ENCODE results near the gene MYL12B.
"Not testable (repeated sequence)": the region's sequence is repeated elsewhere in the genome, so short reads cannot be mapped to it uniquely, and the experiment has no call there.

The MYL12B gene

DNA sequence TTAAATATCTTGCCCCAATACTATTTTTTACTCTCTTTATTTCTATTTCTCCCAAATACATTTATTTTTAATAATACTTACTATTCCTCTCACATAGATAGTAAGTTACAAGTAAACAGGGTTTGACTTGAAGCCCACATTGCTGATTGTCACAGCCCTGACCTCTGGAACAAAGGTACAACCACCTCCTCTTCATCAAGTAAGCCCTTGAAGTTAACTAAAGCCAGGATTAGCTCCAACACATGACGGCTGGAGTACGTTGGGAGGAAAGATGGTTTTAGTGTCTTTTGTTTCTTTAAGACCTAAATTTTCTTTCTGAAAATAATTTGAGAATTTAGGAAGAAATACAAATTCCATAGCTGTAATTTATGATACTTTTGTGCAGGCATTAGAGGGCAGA lies 43.1 kb upstream of the MYL12B start:
- no peak for TF ChIP-seq CTCF (IDR thresholded peaks at IDR 0.05; ENCODE audit: insufficient read depth, missing control alignments)
- FAIRE-seq: no peak

DNA sequence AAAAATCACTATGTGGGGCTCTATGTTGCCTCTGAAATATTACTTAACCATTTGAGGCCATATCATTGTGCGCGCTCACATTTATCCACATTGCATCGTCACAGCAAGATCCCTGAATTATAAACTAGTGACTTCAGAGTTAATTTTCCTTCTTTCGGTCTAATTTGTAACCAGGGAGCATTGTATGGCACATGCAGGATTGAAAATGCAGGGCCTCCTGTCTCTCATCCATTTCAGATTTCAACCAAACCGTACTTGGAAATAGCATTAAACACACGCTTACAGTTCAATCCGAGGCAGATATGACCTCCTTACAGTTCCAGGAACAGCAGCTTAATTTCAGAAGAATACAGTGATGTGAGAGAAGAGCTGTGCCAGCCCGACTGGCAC lies 42.7 kb upstream of the MYL12B start:
- DNase-seq (ENCODE audit: insufficient read length, low spot score) (no peak), FAIRE-seq (no peak)
- no peak for TF ChIP-seq CTCF (IDR thresholded peaks at IDR 0.05; ENCODE audit: insufficient read depth, missing control alignments)

More for the DNA sequence above, 43.1 kb upstream of the MYL12B start:
- no peak for DNase-seq (ENCODE audit: insufficient read length, low spot score)

- no peak for DNase-seq (ENCODE audit: insufficient read length, low spot score)
- no peak for TF ChIP-seq CTCF (IDR thresholded peaks at IDR 0.05; ENCODE audit: insufficient read depth, missing control alignments)
- FAIRE-seq: no peak
Measured at GRCh38 chr18:3219631-3220335, 42.1 kb upstream of the MYL12B start, which contains the start of gene MYOM1. Gene MYOM1 (minus strand): TSS chr18:3219968. CDS start chr18:3215223, 4,745 bp downstream.

DNA sequence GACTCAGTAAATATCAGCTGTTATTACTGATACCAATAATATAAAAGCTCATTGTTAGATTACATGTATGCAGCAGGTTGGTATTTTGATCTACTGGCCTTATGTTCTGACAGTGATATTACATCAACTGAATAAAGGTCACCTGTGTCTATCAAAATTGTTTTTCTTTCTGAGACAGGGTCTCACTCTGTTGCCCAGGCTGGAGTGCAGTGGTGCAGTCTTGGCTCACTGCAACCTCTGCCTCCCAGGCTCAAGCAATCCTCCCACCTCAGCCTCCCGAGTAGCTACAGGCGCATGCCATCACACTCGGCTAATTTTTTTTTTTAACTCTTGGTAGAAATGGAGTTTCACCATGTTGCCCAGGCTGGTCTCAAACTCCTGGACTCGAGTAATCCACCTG lies 41.1 kb upstream of the MYL12B start:
- not testable (repeated sequence) for DNase-seq (ENCODE audit: insufficient read length, low spot score)
- peak; percentile 74 for FAIRE-seq

GRCh38 chr18:3221496-3221895 lies 40.4 kb upstream of the MYL12B start:
- TF ChIP-seq CTCF (IDR thresholded peaks at IDR 0.05; ENCODE audit: insufficient read depth, missing control alignments): no peak
- DNase-seq (ENCODE audit: insufficient read length, low spot score) (no peak), FAIRE-seq (no peak)

DNA sequence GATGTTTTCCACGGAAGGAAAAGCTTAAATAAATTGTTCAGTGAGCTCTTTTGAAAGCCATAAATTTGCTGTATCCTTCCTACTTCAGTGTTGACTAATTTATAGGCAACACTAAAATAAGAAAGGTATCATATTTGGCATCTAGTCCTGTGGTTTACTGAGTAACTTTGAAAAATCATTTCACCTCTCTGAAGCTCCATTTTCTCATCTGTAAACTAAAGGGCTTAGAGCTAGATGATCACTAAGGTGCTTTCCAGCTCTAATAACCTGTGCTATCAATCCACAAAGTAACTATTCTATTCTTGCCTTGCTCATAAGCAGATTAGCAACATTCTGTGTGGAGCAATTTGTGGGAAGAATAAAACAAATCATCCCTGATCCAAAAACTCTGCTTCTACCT lies 38.6 kb upstream of the MYL12B start:
- FAIRE-seq (peak; percentile 93), DNase-seq (ENCODE audit: insufficient read length, low spot score) (no peak)
- TF ChIP-seq CTCF (IDR thresholded peaks at IDR 0.05; ENCODE audit: insufficient read depth, missing control alignments): no peak

- DNase-seq (ENCODE audit: insufficient read length, low spot score) (no peak), FAIRE-seq (no peak)
- no peak for TF ChIP-seq CTCF (IDR thresholded peaks at IDR 0.05; ENCODE audit: insufficient read depth, missing control alignments)
Measured at GRCh38 chr18:3224223-3224622, 37.7 kb upstream of the MYL12B start.

Data from D721Med (cell line).